GM21367 (cell line): ENCODE results near the gene TIE1.

Experiments
- ATAC-seq: cut with Tn5 transposase; IDR thresholded peaks from one replicate; pipeline ENCODE4 v1.9.1; 2021; ENCODE audit not compliant: unreplicated experiment

The TIE1 gene

GRCh38 chr1:43300378-43301094 lies at the start of gene TIE1:
TIE1 (plus strand) TSS chr1:43300982; CDS start chr1:43301072, 90 bp downstream.
- no peak for ATAC-seq

GRCh38 chr1:43251024-43251423 lies 49.8 kb upstream of the TIE1 start:
- ATAC-seq: no peak

GRCh38 chr1:43252225-43252624 lies 48.6 kb upstream of the TIE1 start:
- no peak for ATAC-seq

- ATAC-seq: no peak
Measured at GRCh38 chr1:43253173-43253572, 47.6 kb upstream of the TIE1 start.

- no peak for ATAC-seq
Measured at GRCh38 chr1:43253876-43254275, 46.9 kb upstream of the TIE1 start.

- ATAC-seq: no peak
Measured at GRCh38 chr1:43255438-43256210, 45.2 kb upstream of the TIE1 start.

- ATAC-seq: no peak
Measured at GRCh38 chr1:43256675-43257570, 43.9 kb upstream of the TIE1 start.

GRCh38 chr1:43258370-43258769 lies 42.4 kb upstream of the TIE1 start:
- no peak for ATAC-seq

- ATAC-seq: no peak
Measured at GRCh38 chr1:43265431-43265830, 35.4 kb upstream of the TIE1 start.

- ATAC-seq: no peak
Measured at GRCh38 chr1:43266881-43267280, 33.9 kb upstream of the TIE1 start.

GRCh38 chr1:43267291-43267805 lies 33.4 kb upstream of the TIE1 start:
- ATAC-seq: no peak

GRCh38 chr1:43267818-43268425 lies 32.9 kb upstream of the TIE1 start:
- ATAC-seq: no peak

GRCh38 chr1:43269627-43270375 lies 31.0 kb upstream of the TIE1 start, which contains the start of gene TMEM125:
TMEM125 (plus strand) TSS chr1:43269983; CDS start chr1:43272723, 2,740 bp downstream.
- no peak for ATAC-seq

- no peak for ATAC-seq
Measured at GRCh38 chr1:43270421-43271095, 30.2 kb upstream of the TIE1 start.

- ATAC-seq: no peak
Measured at GRCh38 chr1:43271186-43272118, 29.3 kb upstream of the TIE1 start.

- no peak for ATAC-seq
Measured at GRCh38 chr1:43272161-43272560, 28.6 kb upstream of the TIE1 start.

- no peak for ATAC-seq
Measured at GRCh38 chr1:43272576-43273571, 27.9 kb upstream of the TIE1 start.
